ENCODE data around the gene OR2AG2. TPM values are rescaled to one million over a fixed set of nuclear protein-coding genes. Genes with fewer than 3 reads are reported as not detected.

The OR2AG2 gene
- total RNA-seq, 1 donor from 2014 or later: not detected

GRCh38 chr11:6717426-6717825, 54.4 kb downstream of the OR2AG2 start:
- DNase-seq (no peak), ATAC-seq (ENCODE audit: low read depth) (no peak)
- Mint-ChIP-seq H3K9me3 (peaks cover 2% of the 10 kb centered on the region), H3K4me1 (peaks cover 25% of the 10 kb centered on the region), H3K4me3 (no peak overlapping the region), H3K36me3 (ENCODE audit: low read depth) (peaks cover 59% of the 10 kb centered on the region), H3K27ac (no peak overlapping the region), H3K27me3 (no peaks in the 10 kb centered on the region)
- TF ChIP-seq CTCF (IDR thresholded peaks at IDR 0.05): no peak
- intact Hi-C loops (cut with micrococcal nuclease): no loop called here
- POLR2A ChIA-PET: no interaction called here
- CTCF ChIA-PET: interaction anchor here (5.8 kb wide), 1 partner anchor 39 kb away, joined by 55 read pairs; no protein-coding TSS in a partner anchor

Other genes with a start within 250 kb of the OR2AG2 start
- gene RRP8, start 168.4 kb downstream of the OR2AG2 start, total RNA-seq: 29.1 and 30.5 TPM in 2 replicates
- gene ILK, start 168.2 kb downstream of the OR2AG2 start, total RNA-seq: 113 and 128 TPM in 2 replicates
- gene TAF10, start 159.8 kb downstream of the OR2AG2 start, total RNA-seq: 149 and 154 TPM in 2 replicates
- 98.2 and 123 TPM in 2 replicates for gene TPP1, start 152.6 kb downstream of the OR2AG2 start, total RNA-seq
- 0.17 and 0.22 TPM in 2 replicates for gene DCHS1, start 116.2 kb downstream of the OR2AG2 start, total RNA-seq
- gene MRPL17, start 88.6 kb downstream of the OR2AG2 start, total RNA-seq: 34.1 and 34.2 TPM in 2 replicates
- not detected in 2 replicates for gene OR2AG1, start 11.0 kb upstream of the OR2AG2 start, total RNA-seq
- 0.18 and 0.20 TPM in 2 replicates for gene OR6A2, start 27.7 kb upstream of the OR2AG2 start, total RNA-seq
- not detected in 2 replicates for gene OR10A5, start 73.7 kb upstream of the OR2AG2 start, total RNA-seq
- not detected in 2 replicates for gene OR10A2, start 91.1 kb upstream of the OR2AG2 start, total RNA-seq
- not detected in 2 replicates for gene OR10A4, start 104.6 kb upstream of the OR2AG2 start, total RNA-seq
- gene OR2D2, start 120.5 kb upstream of the OR2AG2 start, total RNA-seq: not detected in 2 replicates
- gene OR2D3, start 149.0 kb upstream of the OR2AG2 start, total RNA-seq: not detected in 2 replicates
- gene ZNF215, start 154.4 kb upstream of the OR2AG2 start, total RNA-seq: 5.3 and 5.4 TPM in 2 replicates
- not detected in 2 replicates for gene ZNF214, start 248.4 kb upstream of the OR2AG2 start, total RNA-seq
- gene NLRP14, start 248.5 kb upstream of the OR2AG2 start, total RNA-seq: 0.11 and 0.12 TPM in 2 replicates